HG03469 (cell line): ENCODE data around the gene PPP1R37.
"Not testable (repeated sequence)": the region's sequence is repeated elsewhere in the genome, so short reads cannot be mapped to it uniquely, and the experiment has no call there.

Source experiments
- ATAC-seq: cut with Tn5 transposase; IDR thresholded peaks from one replicate; pipeline ENCODE4 v1.9.1; 2021; ENCODE audit warnings: mild to moderate bottlenecking, moderate library complexity, moderate number of reproducible peaks; ENCODE audit not compliant: unreplicated experiment

Gene PPP1R37

GRCh38 chr19:45094707-45095106 lies 1.7 kb downstream of the PPP1R37 start:
- ATAC-seq: no peak

DNA sequence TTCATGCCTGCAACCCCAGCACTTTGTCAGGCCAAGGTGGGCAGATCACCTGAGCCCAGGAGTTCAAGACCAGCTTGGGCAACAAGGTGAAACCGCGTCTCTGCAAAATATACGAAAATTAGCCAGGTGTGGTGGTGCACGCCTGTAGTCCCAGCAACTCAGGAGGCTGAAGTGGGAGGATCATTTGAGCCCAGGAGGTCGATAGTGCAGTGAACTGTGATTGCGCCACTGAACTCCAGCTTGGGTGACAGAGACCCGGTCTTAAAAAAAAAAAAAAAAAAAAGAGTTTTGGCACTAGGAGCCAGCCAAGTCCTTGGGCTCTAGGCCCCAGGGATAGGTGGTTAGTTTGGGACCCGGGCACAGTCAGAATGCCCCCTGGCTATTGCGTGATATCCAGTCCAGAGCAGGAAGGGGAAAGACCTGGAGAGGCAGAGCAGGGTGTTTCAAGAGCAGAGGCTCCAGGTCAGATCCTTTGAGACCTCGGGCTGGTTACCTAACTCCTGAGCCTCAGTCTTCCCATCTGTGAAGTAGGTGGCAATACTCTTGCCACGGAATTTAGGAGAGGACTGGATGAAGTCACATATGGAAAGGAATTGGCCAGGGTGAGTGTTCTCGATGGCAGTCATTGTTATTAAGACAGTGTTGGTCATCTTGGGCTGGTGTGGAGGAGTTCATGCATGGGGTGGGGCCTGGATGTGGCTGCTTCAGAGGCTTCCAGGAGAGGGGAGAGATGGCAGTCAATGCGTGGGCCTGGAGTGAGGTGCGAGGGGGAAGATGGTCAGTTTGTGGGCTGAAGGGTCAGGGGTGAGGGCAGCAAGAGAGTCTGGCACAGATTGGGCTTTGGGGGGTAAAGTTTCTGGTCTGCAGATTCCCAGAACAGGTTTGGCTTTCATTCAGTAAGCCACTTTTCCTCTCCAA lies 2.8 kb downstream of the PPP1R37 start:
- ATAC-seq: no peak

GRCh38 chr19:45096700-45097099 lies 3.7 kb downstream of the PPP1R37 start:
- no peak for ATAC-seq

- no peak for ATAC-seq
Observed at GRCh38 chr19:45097450-45097775, 4.4 kb downstream of the PPP1R37 start.

GRCh38 chr19:45097776-45098520 lies 5.0 kb downstream of the PPP1R37 start:
- ATAC-seq: no peak

GRCh38 chr19:45098521-45099466 lies 5.8 kb downstream of the PPP1R37 start:
- ATAC-seq: no peak

GRCh38 chr19:45099467-45100191 lies 6.7 kb downstream of the PPP1R37 start:
- ATAC-seq: no peak

DNA sequence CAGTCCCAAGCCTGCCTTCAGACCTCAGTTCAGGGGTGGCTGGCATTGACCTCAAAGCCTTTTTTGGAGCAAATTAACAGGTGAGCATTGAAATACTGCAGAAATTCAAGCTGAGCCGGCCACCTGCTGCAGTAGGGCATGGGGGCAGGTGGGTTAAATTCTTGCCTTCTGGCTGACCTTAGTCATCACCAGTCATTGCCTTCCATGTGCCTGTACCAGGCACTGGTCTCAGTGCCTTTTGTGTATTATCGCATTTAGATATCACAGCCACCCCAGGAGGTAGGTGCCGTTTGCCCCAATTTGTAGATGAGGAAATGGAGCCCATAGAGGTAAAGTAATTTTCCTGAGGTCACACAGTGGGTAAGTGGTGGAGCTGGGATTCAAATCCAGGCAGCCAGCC lies 7.2 kb downstream of the PPP1R37 start:
- ATAC-seq: no peak

- no peak for ATAC-seq
Observed at GRCh38 chr19:45100846-45101252, 7.9 kb downstream of the PPP1R37 start.

DNA sequence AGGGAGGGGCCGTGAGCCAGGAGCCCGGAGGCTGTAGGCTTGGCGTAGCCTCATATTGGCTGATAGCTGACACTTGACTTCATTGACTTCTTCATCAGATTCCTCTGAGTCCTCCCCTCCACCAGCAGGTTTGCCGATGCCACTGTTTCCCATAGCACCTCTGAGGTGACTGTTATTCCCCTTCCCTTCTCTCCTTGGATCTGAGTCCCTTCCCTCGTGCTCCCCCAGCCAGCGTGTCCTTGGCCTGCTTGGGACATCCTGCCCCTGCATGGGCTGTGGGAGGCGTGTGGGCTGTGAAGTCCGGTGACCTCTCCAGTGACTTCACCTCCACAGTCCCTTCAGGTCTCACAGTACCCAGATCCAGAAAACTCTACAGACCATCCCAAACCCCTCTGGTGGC lies 8.8 kb downstream of the PPP1R37 start:
- no peak for ATAC-seq

GRCh38 chr19:45102481-45102880 lies 9.5 kb downstream of the PPP1R37 start:
- ATAC-seq: no peak

GRCh38 chr19:45103156-45103507 lies 10.2 kb downstream of the PPP1R37 start:
- ATAC-seq: no peak

- no peak for ATAC-seq
Observed at GRCh38 chr19:45103508-45104319, 10.7 kb downstream of the PPP1R37 start.

GRCh38 chr19:45104658-45105349 lies 11.8 kb downstream of the PPP1R37 start:
- ATAC-seq: no peak

- not testable (repeated sequence) for ATAC-seq
Observed at GRCh38 chr19:45106363-45106762, 13.4 kb downstream of the PPP1R37 start.

- no peak for ATAC-seq
Observed at GRCh38 chr19:45107621-45108150, 14.7 kb downstream of the PPP1R37 start.

DNA sequence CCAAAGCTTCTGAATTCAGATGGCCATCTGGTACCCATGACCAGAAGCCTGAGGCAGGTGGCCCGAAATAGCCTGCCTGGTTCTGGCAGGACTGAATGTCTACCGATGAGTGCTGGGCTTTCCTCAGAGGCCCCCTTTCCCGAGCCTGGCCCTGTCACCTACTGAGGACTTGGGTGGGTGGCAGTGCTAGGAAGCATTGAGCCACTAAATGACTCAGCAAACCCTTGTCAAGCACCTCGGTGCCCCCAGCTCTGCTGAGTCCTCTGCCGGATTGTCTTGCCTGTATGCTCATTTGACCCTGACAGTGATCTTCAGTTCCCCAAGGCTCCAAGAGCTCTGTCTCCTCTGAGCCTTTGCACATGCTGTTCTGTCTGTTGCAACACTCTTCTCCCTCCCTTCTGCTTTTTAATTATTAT lies 17.9 kb downstream of the PPP1R37 start:
- no peak for ATAC-seq

- ATAC-seq: no peak
Observed at GRCh38 chr19:45112111-45112827, 19.3 kb downstream of the PPP1R37 start.
